Measurements from ENCODE around the gene MTFP1.
A peak's percentile ranks its signal among the peaks of the same experiment; 100 is the strongest.

MTFP1 gene

DNA sequence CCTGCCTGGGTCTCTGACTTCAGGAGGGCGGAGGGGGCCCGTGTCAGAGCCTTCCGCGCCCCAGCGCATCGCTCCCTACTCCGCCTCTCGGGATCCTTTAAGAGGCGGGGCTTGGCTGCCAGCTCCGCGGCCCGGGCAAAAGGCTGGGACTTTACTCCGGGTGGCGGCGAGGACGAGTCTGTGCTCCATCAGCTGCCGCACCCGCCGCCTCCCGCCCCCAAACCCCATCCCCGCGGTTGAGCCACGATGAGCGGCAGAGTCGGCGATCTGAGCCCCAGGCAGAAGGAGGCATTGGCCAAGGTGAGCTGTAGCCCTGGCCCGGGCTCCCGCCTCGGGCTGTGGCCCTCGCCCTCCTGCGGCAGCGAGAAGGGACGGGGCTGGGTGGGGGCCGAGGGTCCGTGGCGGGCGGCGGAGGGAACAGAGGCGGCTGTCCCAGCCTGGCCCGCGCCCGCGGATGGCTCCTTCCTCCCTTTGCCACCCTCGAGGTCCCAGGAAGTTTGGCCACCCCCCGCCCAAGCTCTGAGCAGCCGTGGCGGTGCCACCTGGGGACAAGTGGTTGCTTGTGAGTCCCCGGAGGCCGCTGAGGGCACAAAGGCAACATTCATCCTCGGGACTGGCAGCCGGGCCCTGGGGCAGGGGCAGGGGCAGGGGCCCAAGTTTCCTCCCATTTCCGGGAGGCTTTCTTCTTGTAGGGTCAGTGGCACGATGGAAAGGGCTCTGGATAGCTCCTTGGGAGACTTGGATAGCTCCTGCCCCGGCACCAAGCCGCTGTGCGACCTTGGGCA is 28.5 kb upstream of the MTFP1 start, which contains the start of gene SEC14L2:
Gene SEC14L2, plus strand, starts transcription at position 148 of the 785 bp plus-strand sequence. Its CDS starts 99 bp downstream, at position 247.
- Histone ChIP-seq H3K4me2 (peak within 1 kb of the TSS; percentile 79), H3K27ac (no peak within 1 kb of the TSS), H3K36me3 (ENCODE audit: insufficient read depth) (no peaks in the 10 kb centered on the region), H3K79me2 (ENCODE audit: insufficient read depth, low read depth) (no peaks in the 10 kb centered on the region), H3K9ac (peak within 1 kb of the TSS; percentile 9; the same call in 1 of the 2 replicates), H2AFZ (ENCODE audit: low read depth) (peak within 1 kb of the TSS; percentile 59; the same call in 1 of the 2 replicates), H3K27me3 (ENCODE audit: insufficient read depth, low read depth) (peaks cover 20% of the 10 kb centered on the region), H3K4me3 (IDR thresholded peaks at IDR 0.05; ENCODE audit: insufficient read depth, low read depth, low read length) (no peak within 1 kb of the TSS), H3K4me1 (ENCODE audit: low read depth, poor library complexity, severe bottlenecking) (peaks cover 7% of the 10 kb centered on the region), H4K20me1 (ENCODE audit: insufficient read depth) (no peaks in the 10 kb centered on the region)
- TF ChIP-seq, protein P1, sequence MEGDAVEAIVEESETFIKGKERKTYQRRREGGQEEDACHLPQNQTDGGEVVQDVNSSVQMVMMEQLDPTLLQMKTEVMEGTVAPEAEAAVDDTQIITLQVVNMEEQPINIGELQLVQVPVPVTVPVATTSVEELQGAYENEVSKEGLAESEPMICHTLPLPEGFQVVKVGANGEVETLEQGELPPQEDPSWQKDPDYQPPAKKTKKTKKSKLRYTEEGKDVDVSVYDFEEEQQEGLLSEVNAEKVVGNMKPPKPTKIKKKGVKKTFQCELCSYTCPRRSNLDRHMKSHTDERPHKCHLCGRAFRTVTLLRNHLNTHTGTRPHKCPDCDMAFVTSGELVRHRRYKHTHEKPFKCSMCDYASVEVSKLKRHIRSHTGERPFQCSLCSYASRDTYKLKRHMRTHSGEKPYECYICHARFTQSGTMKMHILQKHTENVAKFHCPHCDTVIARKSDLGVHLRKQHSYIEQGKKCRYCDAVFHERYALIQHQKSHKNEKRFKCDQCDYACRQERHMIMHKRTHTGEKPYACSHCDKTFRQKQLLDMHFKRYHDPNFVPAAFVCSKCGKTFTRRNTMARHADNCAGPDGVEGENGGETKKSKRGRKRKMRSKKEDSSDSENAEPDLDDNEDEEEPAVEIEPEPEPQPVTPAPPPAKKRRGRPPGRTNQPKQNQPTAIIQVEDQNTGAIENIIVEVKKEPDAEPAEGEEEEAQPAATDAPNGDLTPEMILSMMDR (conservative IDR thresholded peaks at IDR 0.05; ENCODE audit: low read depth, low read length): no peak

DNA sequence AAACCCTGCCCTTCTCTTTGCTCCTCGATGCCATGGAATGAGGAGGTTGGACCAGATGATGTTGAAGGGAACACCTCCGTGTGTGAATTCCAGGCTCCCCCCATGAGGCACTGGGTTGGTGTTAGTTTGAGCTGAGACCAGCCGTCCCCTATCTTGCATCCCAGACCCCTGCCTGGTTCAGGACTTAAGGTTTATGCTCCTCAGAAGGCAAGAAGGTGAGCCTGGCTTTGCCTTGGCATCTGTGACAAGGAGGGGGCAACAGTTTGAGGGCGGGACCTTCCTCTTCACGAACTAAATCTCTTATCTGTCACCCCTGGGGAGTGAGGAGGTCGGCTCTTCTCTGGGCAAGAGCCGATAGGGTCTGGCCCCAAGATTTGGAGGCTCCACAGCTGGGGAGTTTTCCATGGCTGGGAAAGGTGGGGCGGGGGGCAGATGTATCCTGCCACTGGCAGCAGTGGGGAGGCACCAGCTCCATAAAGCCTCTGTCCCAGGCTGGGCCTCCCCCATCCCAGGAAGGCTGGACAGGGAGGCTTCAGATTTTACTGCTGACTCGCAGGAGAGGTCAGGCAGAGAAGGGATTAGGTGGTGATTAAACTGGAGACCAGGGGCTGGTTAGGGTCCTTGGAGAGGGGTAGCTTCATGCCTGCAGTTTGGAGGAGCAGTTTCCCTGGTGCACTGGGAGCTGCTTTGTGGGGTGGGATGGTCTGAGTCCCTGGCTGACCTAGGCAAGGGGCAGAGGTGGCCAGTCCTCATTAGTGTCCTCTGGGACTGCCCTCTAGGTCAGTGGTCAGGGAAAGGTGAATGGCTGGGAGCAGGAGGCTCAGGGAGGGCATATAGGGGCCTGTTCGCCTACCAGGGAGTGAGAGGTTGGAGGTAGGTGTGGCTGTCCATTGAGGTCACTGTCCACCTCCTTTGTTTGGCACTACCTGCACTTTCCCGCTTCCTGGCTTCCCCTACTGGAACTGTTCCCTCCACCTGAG is 27.6 kb upstream of the MTFP1 start:
- Histone ChIP-seq H3K36me3 (ENCODE audit: insufficient read depth) (no peaks in the 10 kb centered on the region), H4K20me1 (ENCODE audit: insufficient read depth) (no peaks in the 10 kb centered on the region), H3K79me2 (ENCODE audit: insufficient read depth, low read depth) (no peaks in the 10 kb centered on the region), H3K4me3 (IDR thresholded peaks at IDR 0.05; ENCODE audit: insufficient read depth, low read depth, low read length) (no peak overlapping the region), H3K27ac (no peak overlapping the region), H2AFZ (ENCODE audit: low read depth) (no peak overlapping the region), H3K4me1 (ENCODE audit: low read depth, poor library complexity, severe bottlenecking) (peaks cover 7% of the 10 kb centered on the region), H3K9ac (no peak overlapping the region; the same call in 1 of the 2 replicates), H3K4me2 (peak overlapping the region; percentile 79; the same call in 1 of the 2 replicates), H3K27me3 (ENCODE audit: insufficient read depth, low read depth) (peaks cover 20% of the 10 kb centered on the region)
- TF ChIP-seq, protein P1 (conservative IDR thresholded peaks at IDR 0.05; ENCODE audit: low read depth, low read length): no peak

DNA sequence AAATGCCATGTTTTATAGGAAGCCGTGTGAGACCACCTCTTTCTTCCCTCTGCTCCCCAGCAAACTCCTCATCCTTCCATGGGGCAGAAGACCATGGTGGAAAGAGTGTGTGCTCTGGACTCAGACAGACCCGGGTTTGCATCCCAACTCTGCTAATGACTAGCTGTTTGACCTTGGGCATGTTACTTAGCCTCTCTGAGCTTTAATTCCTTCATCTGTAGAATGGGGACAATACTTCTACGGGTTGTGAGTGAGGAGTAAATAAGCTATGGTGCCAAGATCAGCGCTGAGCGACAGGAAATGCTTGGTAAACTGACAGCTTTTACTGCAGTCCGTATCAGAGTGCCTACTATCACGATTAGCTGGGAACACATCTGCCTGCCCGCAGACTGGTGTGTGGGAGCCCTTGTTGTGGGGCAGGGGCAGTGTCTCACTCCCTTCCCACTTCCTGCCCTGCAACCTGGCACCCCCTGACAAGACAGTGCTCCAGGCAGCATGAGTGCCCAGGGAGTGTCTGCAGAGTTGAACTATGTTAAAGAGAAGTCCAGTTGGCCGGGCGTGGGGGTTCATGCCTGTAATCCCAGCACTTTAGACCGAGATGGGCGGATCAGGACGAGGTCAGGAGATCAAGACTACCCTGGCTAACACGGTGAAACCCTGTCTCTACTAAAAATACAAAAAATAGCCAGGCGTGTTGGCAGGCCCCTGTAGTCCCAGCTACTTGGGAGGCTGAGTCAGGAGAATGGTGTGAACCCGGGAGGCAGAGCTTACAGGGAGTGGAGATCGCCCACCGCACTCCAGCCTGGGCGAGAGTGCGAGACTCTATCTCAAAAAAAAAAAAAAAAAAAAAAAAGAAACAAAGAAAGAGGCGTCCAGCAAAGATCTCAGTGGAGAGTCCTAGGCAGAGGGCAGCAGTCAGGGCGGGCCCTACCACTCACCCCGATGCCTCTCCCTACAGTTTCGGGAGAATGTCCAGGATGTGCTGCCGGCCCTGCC is 26.6 kb upstream of the MTFP1 start:
- Histone ChIP-seq H3K27ac (no peak overlapping the region), H3K9ac (no peak overlapping the region)

More for the DNA sequence above, 26.6 kb upstream of the MTFP1 start:
- no peaks in the 10 kb centered on the region for H3K36me3 ChIP-seq (ENCODE audit: insufficient read depth)
- H3K27me3 ChIP-seq (ENCODE audit: insufficient read depth, low read depth): peaks cover 20% of the 10 kb centered on the region
- no peaks in the 10 kb centered on the region for H4K20me1 ChIP-seq (ENCODE audit: insufficient read depth)
- no peak overlapping the region for H2AFZ ChIP-seq (ENCODE audit: low read depth)
- H3K4me3 ChIP-seq (IDR thresholded peaks at IDR 0.05; ENCODE audit: insufficient read depth, low read depth, low read length): no peak overlapping the region
- H3K79me2 ChIP-seq (ENCODE audit: insufficient read depth, low read depth): no peaks in the 10 kb centered on the region
- H3K4me1 ChIP-seq (ENCODE audit: low read depth, poor library complexity, severe bottlenecking): peaks cover 7% of the 10 kb centered on the region
- no peak overlapping the region for H3K4me2 ChIP-seq
- TF ChIP-seq, protein P1 (conservative IDR thresholded peaks at IDR 0.05; ENCODE audit: low read depth, low read length): no peak

All from KMS-11 (cell line).